ENCODE results near the gene GALNT9.

Gene GALNT9

GRCh38 chr12:132352896-132353800 lies 23.8 kb upstream of the GALNT9 start:
- no peaks in the 10 kb centered on the region for H3K4me1 Mint-ChIP-seq
- no peak overlapping the region for H3K27ac Mint-ChIP-seq
- no peak overlapping the region for H3K4me3 Mint-ChIP-seq
- H3K27me3 Mint-ChIP-seq, result peaks cover 7% of the 10 kb centered on the region
- H3K9me3 Mint-ChIP-seq, result no peaks in the 10 kb centered on the region
- ATAC-seq, result peak; percentile 6
- H3K36me3 Mint-ChIP-seq, result no peaks in the 10 kb centered on the region

DNA sequence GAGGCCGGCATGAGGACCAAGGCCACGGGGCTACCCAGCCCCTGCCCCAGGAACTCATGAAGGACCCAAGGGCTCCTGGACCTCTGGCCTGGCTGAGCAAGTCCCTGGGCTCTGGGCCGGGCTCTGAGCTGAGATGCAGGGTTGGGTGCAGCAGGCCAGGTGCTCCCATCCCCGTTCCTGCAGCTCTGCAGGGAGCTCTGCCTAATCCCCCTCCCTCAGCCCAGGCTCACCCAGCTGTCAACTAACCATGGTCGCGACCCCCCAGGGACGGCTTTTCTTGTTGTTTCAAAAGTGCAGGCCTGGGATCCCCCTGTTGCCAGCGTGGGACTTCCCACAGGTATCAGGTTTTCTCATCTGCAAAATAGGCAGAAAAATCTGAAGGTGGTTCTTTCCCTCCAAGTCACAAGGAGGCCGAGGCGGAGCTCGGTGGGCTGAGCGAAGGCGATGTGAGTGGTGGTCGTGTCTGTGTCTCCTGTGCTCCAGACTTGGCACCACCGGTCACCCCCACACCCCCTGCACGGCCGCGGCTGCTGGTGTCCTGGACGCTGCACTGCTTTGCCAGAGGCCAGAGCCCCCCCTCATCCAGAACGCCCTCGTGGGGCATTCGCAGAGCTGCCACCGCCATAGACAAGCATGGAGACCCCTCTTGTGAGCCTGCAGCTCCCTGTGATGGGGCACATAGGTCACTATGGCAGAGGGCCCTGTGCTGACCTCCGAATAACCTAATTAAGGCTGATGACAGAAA lies 22.5 kb upstream of the GALNT9 start:
- Mint-ChIP-seq H3K4me3 (no peak overlapping the region), H3K9me3 (no peaks in the 10 kb centered on the region), H3K27me3 (peaks cover 15% of the 10 kb centered on the region), H3K4me1 (no peaks in the 10 kb centered on the region), H3K36me3 (no peaks in the 10 kb centered on the region), H3K27ac (no peak overlapping the region)
- peak; percentile 47 for ATAC-seq

DNA sequence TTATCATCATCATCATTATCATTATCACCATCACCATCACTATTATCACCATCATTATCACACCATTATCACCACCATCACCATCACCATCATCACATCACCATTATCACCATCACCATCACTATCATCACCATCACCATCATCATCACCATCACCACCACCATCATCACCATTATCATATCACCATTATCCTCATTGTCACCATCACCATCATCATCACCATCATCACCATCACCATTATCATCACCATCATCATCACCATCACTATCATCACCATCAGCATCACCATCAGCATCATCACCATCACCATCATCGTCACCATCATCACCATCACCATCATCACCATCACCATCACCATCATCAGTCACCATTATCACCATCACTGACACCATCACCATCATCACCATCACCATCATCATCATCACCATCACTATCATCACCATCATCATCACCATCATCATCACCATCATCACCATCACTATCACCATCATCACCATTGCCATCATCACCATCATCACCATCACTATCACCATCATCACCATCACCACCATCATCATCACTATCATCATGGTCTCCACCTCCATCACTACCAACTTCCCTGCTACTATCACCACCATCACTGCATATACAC lies 20.2 kb upstream of the GALNT9 start:
- Mint-ChIP-seq H3K36me3 (no peaks in the 10 kb centered on the region), H3K27me3 (peaks cover 22% of the 10 kb centered on the region), H3K27ac (no peak overlapping the region), H3K9me3 (no peaks in the 10 kb centered on the region), H3K4me3 (no peak overlapping the region), H3K4me1 (no peaks in the 10 kb centered on the region)
- ATAC-seq, result no peak

GRCh38 chr12:132348176-132348575 lies 18.8 kb upstream of the GALNT9 start:
- H3K27ac Mint-ChIP-seq, result no peak overlapping the region
- H3K36me3 Mint-ChIP-seq, result no peaks in the 10 kb centered on the region
- H3K4me1 Mint-ChIP-seq, result no peaks in the 10 kb centered on the region
- no peak for ATAC-seq
- H3K9me3 Mint-ChIP-seq, result peaks cover under 1% of the 10 kb centered on the region
- H3K4me3 Mint-ChIP-seq, result no peak overlapping the region
- peaks cover 22% of the 10 kb centered on the region for H3K27me3 Mint-ChIP-seq

- Mint-ChIP-seq H3K36me3 (no peaks in the 10 kb centered on the region), H3K4me3 (no peak overlapping the region), H3K27me3 (peaks cover 22% of the 10 kb centered on the region), H3K9me3 (peaks cover 3% of the 10 kb centered on the region), H3K4me1 (no peaks in the 10 kb centered on the region), H3K27ac (no peak overlapping the region)
- no peak for ATAC-seq
Measured at GRCh38 chr12:132347176-132347855, 17.9 kb upstream of the GALNT9 start.

DNA sequence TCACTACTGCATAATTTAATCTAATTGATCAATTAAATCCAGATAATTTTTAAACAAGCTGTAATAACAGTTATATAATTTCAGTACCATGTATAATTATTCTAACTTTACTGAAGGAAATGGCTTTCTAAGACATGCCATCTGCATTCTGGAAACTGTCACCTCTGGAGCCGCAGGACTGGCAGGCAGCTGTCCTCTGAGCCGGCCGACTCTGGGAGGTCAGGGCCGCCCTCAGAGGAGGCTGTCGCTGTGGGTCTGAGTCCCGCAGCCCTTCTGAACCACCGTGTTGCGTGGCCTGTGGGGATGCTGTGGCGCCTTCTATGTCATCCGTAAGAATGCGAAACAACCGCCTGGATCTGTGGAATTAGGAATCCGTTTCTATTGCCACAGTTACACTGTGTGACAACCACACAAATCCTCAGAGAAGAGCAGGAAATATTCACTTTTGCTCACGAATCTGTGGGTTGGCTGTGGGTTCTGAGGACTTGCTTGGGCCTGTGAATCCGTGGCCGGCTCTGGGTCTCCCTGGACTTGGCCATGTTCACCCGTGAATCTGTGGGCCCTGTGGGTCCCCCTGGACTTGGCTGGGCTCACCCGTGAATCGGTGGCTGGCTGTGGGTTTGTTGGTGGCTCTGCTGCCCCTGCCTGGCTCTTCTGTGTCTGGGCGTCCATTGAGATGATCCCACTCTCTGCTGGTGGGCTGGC lies 17.2 kb upstream of the GALNT9 start:
- Mint-ChIP-seq H3K27ac (no peak overlapping the region), H3K9me3 (peaks cover 3% of the 10 kb centered on the region), H3K4me3 (no peak overlapping the region), H3K27me3 (peaks cover 23% of the 10 kb centered on the region), H3K4me1 (no peaks in the 10 kb centered on the region), H3K36me3 (no peaks in the 10 kb centered on the region)
- ATAC-seq, result no peak

- no peak overlapping the region for H3K4me3 Mint-ChIP-seq
- H3K27me3 Mint-ChIP-seq, result peaks cover 32% of the 10 kb centered on the region
- no peaks in the 10 kb centered on the region for H3K36me3 Mint-ChIP-seq
- no peaks in the 10 kb centered on the region for H3K4me1 Mint-ChIP-seq
- peak; percentile 5 for ATAC-seq
- peaks cover 3% of the 10 kb centered on the region for H3K9me3 Mint-ChIP-seq
- H3K27ac Mint-ChIP-seq, result no peak overlapping the region
Measured at GRCh38 chr12:132345561-132346200, 16.3 kb upstream of the GALNT9 start.

GRCh38 chr12:132345126-132345525 lies 15.7 kb upstream of the GALNT9 start:
- H3K4me3 Mint-ChIP-seq, result no peak overlapping the region
- ATAC-seq, result no peak
- peaks cover 38% of the 10 kb centered on the region for H3K27me3 Mint-ChIP-seq
- peaks cover 3% of the 10 kb centered on the region for H3K9me3 Mint-ChIP-seq
- no peaks in the 10 kb centered on the region for H3K4me1 Mint-ChIP-seq
- H3K27ac Mint-ChIP-seq, result no peak overlapping the region
- no peaks in the 10 kb centered on the region for H3K36me3 Mint-ChIP-seq

DNA sequence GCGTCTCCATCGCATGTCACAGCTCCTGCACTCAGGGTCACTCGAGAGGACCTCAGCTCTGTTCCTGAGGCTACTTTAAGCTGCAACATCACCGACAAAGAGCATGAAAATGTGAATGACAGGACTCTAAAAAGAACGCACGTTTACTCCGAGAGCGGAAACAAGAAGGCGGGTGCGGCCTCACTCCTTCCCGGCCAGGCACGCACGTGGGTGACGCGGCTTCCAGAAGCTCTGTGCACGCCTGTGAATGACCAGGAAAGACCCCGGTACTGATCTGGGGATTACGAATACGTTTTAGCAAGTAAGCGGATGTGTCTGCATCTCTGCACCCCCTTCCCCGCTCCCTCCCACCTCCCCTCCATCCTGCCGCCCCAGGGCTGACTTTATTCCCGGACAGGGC lies 15.2 kb upstream of the GALNT9 start:
- Mint-ChIP-seq H3K9me3 (peaks cover 3% of the 10 kb centered on the region), H3K27ac (no peak overlapping the region), H3K27me3 (peaks cover 38% of the 10 kb centered on the region), H3K4me1 (no peaks in the 10 kb centered on the region), H3K4me3 (no peak overlapping the region), H3K36me3 (no peaks in the 10 kb centered on the region)
- no peak for ATAC-seq

GRCh38 chr12:132344181-132344580 lies 14.8 kb upstream of the GALNT9 start:
- no peaks in the 10 kb centered on the region for H3K36me3 Mint-ChIP-seq
- H3K4me1 Mint-ChIP-seq, result no peaks in the 10 kb centered on the region
- H3K9me3 Mint-ChIP-seq, result peaks cover 3% of the 10 kb centered on the region
- peaks cover 38% of the 10 kb centered on the region for H3K27me3 Mint-ChIP-seq
- ATAC-seq, result no peak
- no peak overlapping the region for H3K4me3 Mint-ChIP-seq
- no peak overlapping the region for H3K27ac Mint-ChIP-seq

- H3K27ac Mint-ChIP-seq, result no peak overlapping the region
- no peaks in the 10 kb centered on the region for H3K36me3 Mint-ChIP-seq
- peaks cover 35% of the 10 kb centered on the region for H3K27me3 Mint-ChIP-seq
- no peak for ATAC-seq
- peaks cover 3% of the 10 kb centered on the region for H3K9me3 Mint-ChIP-seq
- no peaks in the 10 kb centered on the region for H3K4me1 Mint-ChIP-seq
- no peak overlapping the region for H3K4me3 Mint-ChIP-seq
Measured at GRCh38 chr12:132343294-132344004, 14.1 kb upstream of the GALNT9 start.

GRCh38 chr12:132342251-132343227 lies 13.2 kb upstream of the GALNT9 start:
- peaks cover 35% of the 10 kb centered on the region for H3K27me3 Mint-ChIP-seq

More at GRCh38 chr12:132342251-132343227, 13.2 kb upstream of the GALNT9 start:
- H3K36me3 Mint-ChIP-seq, result no peaks in the 10 kb centered on the region
- no peaks in the 10 kb centered on the region for H3K4me1 Mint-ChIP-seq
- no peak overlapping the region for H3K27ac Mint-ChIP-seq
- ATAC-seq, result no peak
- H3K4me3 Mint-ChIP-seq, result no peak overlapping the region
- peaks cover 3% of the 10 kb centered on the region for H3K9me3 Mint-ChIP-seq

Data from stimulated activated memory B cell treated with anti-CD40 and anti-IgM and Interleukin-4, amounts not matched to agents 10 μg/mL and 1 μg/mL and 100 μg/mL, for 72 hours (primary cell).